ENCODE measurements around the gene TCEAL2.

GRCh38 chrX:102129473-102129872, 4.0 kb downstream of the TCEAL2 start:
- TF ChIP-seq POLR2A (IDR thresholded peaks at IDR 0.05), result no peak
- TF ChIP-seq POLR2AphosphoS5 (IDR thresholded peaks at IDR 0.05), result no peak

Data from suprapubic skin (tissue), 4 donors.